ENCODE data around the gene PACS1.
"Not testable (repeated sequence)": the region's sequence is repeated elsewhere in the genome, so short reads cannot be mapped to it uniquely, and the experiment has no call there.

PACS1 gene

DNA sequence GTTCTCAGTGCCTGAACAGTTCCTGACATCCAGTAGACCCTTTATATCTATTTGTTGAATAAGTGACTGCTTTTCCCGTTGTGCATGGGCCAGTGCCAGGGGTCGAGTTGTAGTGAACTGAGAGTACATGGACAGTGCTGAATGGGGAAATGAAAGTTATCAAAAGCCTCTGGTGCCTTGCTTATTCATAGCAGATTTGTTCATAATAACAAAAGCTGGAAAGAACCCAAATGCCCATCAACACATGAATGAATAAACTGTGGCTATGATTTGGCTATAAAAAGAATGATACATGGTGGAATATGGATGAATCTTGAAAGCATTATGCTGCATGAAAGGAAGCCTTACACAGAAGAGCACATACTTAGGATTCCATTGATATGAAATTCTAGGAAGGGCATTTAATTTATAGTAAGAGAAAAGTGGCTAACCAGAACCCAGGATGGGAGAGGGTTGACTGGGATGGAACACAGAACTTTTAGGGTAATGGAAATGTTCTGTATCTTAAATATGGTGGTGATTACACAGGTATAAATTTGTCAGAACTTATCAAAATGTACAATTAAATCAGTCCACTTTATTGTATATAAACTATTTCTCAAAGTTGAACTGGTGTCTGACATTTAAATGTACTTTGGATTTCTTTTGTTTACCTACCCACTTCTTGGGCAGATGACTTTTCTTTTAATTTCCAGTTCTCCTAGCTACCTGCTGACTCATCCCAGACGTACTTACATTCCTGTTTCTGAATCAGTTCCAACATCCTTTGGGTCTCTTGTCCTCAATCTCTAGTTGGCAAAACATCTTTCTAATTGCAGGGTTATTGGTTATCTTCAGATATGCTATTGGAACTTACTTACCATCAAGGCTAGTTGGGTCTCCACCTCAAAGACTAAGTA is 42.8 kb downstream of the PACS1 start:
- no peak for DNase-seq

DNA sequence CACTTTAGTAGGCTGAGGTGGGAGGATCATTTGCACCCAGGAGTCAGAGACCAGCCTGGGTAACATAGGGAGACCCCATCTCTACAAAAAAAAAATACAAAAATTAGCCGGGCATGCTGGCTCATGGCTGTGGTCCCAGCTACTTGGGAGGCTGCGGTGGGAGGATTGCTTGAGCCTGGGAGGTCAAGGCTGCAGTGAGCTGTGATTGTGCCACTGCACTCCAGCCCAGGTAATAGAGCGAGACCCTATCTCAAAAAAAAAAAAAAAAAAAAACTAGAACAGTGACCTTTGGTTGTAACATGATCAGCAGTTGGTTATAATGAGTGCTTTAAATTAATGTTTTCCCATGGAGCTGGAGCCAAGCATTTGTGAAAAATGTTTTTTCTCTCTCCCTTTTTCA is 44.9 kb downstream of the PACS1 start:
- DNase-seq: not testable (repeated sequence)

DNA sequence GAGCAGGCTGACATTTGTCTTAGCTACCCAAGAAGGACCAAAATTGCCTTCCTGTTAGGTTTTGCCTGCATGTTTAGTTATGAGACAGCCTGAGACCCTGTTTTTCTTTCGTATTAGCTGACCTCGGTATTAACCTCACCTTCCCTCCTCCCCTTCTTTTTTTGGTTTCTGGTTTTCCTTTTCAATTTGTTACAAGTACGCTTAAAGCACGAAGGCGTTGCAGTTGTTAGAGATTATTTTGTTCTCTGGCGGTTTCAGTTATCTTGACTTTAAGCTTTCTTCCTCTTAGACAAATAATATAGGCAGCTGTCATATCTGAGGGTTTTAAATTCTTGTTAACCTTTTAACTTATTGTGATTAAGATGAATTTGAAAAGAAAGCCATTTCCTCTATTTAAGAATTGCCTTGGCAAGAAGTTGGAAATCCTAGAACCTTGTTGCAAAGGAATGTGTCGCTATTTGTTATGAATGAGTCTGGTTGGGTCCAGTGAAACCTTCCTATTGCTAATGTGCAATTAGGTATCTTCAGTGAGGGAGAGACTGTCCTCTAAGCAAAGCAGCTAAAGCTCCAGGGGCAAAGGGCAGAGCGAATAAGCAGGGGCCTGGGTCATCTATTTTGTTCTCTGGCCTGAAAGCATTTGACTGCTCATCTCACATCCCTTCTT is 45.7 kb downstream of the PACS1 start:
- no peak for DNase-seq

DNA sequence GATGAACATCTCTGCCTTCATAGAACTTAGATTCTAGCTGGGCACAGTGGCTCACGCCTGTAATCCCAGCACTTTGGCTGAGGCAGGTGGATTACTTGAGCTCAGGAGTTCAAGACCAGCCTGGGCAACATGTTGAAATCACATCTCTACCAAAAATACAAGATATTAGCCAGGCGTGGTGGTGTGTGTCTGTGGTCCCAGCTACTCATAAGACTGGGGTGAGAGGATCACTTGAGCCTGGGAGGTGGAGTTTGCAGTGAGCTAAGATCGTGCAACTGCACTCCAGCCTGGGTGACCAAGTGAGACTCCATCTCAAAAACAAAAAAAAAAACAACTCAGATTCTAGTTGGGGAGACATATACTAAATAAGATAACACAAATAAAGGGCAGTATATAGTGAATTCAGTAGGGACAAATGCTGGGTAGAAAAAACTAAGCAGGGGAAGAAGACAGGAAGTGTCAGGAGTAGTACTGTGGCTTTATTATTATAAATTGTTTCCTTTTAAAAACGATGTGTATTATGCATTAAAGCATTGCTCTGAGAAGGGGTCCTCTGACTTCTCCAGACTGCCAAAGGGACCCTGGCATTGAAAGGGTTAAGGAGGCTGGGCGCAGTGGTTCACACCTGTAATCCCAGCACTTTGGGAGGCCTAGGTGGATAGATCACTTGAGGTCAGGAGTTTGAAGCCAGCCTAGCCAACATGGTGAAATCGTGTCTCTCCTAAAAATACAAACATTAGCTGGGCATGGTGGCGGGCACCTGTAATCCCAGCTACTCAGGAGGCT is 46.7 kb downstream of the PACS1 start:
- no peak for DNase-seq

DNA sequence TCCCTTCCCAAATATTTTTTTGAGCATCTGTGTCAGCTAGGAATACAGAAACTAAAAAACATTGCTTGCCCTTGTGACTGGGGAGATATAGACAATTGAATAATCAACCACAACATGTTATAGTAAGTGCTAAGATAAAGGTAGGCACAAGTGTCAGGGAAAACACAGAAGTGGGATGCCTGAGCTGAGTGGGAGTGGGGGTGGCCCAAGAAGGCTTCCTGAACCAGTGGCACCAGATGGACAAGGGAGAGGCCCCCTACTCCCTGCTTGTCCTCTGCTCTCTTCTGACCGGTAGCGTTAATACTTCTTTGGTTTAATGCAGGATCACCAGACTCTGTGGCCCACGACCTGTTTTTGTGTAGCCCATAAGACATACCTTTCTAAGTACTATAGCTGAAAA is 48.8 kb downstream of the PACS1 start:
- no peak for DNase-seq

DNA sequence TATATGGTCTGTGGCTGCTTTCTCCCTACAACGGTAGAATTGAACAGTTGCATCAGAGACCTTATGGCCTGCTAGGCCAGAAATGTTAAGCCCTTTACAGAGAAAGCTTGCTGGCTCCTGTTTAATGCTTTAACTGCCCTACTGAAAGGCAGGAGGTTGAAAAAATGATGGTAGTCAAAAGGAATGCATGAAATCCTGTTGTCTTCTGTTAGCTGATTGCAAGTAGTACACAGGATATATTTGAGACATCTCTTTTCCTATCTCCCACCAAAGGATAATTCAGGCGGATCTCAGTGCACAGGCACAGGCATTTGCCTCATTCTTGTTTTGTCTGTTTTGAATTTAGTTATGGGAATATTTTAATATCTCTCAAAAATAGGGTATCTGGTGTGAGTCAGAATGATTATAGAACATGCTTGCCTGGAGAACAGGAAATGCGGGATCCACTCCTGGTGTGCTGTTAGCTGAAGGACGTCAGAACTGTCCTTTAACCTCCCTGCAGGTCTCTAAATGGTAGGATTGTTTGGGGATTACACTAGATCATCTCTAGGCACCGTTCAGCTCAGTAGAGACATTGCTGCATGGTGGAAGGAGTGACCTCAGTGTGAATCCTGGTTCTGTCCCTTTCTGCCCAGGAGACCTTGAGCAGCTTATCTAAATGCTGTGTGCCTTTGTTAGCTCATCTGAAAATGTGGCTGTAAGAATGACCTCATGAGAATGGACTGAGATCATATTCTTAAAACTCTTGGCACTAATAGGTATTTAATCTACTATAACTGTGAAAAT is 49.5 kb downstream of the PACS1 start:
- no peak for DNase-seq

DNA sequence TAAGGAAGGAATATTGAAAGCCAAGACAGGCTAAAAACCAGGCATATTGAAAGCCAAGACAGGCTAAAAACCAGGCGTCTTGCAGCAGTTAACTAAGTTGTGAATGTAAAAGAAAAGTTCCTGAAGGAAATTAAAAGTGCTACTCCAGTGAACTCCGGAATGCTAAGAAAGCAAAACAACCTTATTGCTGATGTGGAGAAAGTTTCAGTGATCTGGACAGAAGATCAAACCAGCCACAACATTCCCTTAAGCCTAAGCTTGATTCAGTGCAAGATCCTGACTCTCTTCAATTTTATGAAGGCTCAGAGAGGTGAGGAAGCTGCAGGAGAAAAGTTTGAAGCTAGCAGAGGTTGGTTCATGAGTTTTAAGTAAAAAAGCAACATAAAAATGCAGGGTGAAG is 51.4 kb downstream of the PACS1 start:
- DNase-seq: no peak

DNA sequence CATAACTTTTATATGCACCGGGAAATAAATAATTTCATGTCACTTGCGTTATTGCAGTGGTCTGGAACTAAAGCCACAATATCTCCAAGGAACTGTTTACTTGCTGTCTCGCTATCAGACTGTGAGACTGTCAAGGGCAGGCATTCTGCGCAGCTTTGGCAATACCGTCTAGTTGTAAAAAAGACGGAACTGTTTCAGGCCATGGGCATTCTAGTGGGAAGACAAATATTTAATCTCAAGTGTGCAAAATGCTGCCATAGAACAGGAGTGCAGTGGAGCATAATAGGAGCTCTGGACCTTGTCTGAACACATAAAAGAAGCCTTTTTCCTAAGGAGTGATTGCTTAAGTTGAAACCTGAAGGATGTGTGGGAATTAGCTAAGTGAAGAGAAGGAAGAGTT is 53.8 kb downstream of the PACS1 start:
- DNase-seq: no peak

DNA sequence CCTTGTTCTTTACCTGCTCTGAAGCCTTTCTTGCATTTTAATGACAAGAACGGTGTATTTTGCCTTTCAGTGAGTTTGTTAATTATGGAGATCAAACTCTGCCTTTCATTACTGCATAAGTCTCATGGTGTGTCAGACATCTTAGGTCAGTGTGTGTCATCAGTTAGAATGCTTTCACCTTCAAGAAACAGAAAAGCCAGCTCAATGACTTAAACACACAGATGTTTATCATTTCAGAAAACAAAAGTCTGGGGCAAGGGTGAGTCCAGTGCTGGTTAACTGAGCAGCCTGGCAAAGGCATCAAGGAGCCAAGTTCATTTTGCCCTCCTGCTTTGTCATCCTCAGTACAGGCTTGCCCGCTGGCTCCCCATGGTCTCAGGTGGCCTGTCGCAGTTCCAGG is 54.5 kb downstream of the PACS1 start:
- no peak for DNase-seq

DNA sequence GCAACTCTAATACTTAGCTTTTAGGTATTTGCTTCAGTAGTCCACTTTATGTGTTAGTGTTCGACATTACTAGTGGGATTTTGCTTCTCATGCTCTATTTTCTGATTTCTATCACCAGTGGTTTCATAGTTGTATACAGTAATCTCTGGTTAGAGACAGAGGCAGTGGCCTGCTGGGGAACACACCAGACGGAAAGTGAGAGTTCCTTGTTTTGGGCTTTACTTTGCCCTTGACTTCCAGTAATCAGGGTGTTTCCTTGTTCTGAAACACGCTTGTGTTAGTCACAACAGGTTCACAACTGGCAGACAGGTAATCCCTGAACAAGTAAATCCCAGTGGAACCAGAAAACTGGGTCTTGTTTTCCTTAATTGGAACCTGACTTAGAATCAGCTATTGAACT is 56.0 kb downstream of the PACS1 start:
- no peak for DNase-seq

DNA sequence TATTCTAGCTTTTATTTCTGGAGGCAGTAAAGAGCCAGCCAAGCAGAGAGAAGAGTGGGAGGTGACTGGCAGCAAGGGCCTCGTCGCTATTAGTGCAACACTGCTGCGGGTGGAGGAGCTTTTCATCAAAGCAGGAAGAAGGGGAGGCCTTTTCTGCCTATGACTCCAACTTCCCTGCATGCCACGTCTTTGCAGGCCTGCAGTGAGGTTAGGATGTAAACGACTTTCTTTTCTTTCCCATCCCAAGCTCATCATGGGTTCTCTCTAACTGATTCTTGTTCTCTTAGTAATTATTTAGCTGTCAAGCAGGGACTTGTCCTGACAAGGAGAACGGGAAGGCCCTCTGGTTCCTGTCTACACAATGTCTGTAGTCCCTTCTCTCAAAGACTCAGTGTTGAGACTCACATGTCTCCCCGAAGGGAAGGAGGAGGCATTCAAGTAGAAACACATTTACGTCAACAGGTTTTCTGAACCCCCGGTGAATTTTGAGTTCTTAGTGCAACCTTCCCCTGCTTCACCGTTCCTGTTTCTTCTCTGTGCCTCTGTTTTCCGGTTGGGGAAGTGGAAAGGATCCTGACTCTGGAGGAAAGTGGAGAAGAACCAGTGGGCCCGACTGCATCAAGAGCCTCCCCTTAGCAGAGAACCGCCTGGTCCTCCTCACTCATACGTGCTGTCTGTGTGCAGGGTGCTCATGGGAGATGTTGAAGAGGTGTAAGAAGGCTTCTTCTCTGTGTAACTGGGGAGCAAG is 56.9 kb downstream of the PACS1 start:
- no peak for DNase-seq

DNA sequence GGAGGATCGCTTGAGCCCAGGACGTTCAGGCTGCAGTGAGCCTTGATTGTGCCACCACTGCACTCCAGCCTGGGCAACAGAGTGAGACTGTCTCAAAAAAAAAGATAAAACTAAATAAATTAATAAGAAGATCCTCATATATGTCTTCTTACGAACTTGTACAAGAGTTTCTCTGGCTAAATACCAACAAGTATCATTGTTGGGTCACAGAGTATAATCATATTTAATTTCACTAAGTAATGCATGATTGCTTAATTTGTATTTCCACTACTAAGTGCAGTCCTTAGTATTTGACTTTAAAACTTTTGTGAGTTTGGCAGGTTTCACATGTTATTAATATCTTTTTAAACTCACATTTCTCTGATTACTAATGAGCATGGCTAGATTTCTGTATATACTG is 60.9 kb downstream of the PACS1 start:
- DNase-seq: no peak

DNA sequence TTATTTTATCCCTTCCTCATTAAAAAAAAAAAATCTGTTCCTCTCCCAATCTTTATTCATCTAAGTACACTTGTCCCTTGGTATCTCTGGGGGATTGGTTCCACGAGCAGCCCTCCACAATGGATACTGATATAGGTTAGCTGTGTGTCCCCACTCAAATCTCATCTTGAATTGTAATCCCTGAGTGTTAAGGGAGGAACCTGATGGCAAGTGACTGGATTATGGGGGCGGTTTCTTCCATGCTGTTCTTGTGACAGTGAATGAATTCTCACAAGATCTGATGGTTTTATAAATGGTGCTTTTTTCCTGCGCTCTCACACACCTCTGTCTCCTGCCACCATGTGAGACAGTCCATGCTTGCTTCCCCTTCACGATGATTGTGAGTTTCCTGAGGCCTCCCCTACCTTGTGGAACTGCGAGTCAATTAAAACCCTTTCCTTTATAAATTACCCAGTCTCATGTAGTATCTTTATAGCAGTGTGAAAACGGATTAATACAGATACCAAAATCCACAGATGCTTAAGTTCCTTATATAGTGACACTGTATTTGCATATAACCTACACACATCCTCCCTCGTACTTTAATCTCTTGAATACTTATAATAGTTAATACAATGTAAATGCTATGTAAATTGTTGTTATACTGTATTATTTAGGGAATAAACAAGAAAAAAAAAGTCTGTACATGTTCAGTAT is 62.0 kb downstream of the PACS1 start:
- no peak for DNase-seq

DNA sequence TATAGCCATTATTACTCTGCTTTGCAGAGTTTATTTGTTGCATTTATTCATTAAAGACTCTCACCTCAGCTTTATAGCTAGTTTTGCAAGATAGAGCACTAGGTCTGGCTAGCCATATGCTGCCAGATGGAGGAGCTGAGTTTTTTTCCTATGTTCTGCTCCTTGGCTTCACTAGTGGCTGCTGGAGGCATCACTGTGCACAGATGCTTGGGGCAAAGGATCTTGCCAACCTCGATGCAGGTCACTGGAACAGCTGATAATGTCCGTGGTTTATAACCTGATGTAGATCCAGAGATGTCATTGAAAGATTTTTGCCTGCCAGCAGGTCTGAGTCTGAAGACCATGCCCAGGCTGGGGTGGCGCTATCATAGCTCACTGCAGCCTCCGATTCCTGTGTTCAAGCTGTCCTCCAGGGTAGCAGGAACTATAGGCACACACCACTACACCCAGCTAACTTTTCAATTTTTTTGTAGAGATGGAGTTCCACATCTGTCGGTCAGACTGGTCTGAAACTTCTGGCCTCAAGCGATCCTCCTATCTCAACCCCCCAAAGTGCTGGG is 63.2 kb downstream of the PACS1 start:
- no peak for DNase-seq

DNA sequence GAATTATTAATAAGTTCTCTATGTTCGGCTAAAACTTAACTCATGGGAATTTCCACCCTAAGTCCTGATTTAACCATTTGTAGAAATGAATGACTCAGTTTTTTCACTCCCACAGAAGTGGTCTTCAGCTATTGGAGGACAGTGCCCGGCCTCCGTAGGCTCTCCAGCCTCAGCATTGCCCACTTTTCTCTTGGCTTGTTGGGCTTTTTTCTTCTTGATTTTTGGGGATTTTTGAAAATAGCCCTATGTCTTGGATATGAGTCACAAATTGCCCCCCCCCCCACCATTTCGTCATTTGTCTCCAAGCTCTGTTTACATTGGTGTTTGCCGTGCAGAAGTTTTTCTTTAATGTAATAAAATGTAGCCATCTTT is 66.7 kb downstream of the PACS1 start:
- no peak for DNase-seq

DNA sequence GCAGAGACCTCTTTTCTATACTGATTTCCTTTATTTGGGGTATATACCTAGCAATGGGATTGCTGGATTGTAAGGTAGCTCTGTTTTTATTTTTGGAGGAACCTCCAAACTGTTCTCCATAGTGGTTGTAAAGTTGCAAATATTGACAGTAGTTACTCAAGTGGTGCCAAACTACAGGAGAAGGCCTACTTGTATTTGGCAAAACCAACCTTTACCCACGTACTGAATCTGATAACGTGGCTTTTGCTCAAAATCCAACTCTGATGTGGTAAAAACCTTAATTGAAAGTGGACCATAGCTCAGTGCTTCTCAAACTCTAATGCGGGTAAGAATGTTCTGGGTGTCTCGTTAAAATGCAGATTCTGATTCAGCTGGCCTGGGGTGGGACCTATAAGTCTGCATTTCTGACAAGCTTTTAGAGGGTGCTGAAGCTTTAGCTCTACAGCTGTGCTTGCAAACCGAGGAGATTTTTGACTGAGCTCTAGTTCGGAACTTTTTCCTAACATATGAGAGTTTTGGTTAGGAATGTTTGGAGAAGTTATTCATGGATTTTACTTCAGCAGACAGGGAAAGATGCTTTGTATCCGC is 69.8 kb downstream of the PACS1 start:
- no peak for DNase-seq

DNA sequence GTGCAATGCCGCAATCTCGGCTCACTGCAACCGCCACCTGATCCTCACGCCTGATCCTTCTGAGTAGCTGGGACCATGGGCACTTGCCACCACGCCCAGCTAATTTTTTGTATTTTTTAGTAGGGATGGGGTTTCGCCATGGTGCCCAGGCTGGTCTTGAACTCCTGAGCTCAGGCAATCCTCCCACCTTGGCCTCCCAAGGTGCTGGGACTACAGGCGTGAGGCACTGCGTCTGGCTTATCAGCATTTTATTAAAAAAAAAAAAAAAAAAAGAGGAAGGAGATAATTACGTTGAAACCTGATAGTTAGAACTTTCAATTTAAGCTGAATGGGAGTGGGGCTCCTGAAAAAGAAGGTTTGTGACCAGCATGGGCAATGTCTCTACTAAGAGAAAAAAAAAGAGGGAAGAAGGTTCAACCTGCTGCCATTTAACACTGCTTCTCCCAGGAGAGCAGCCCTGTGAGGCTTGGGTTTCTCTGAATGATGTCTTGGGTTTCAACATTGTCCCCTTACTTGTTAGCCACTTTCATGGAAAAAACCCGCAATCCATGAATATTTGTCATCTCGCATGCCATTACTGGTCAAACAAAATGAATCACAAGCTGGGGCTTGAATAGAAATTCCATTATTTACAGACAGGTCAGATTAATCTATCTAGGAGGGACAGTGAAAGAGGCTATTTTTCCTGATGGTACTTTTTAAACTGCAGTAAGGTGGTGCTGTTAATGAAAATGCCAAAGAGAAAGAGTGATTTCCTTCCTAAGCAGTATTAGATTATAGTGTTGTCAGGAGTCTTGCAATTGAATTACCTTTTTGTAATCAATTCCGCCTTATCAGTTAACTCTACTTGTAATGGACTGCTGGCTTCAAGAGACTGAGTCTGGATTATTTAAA is 72.5 kb downstream of the PACS1 start:
- no peak for DNase-seq

DNA sequence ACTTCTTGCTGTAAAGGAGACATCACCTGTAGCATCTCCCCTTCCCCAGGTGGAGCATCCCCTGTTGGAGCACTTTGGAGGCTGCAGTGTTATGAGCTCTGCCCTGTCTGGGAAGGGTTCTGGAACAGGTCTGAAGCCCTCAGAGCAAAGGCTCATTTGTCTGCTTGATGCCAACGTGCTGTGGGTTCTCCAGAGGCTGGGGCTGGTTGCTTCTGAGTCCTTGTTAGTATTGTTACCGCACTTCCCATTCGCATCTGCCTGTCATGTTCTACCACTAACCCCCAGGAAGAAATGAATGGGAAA is 73.1 kb downstream of the PACS1 start:
- DNase-seq: no peak

DNA sequence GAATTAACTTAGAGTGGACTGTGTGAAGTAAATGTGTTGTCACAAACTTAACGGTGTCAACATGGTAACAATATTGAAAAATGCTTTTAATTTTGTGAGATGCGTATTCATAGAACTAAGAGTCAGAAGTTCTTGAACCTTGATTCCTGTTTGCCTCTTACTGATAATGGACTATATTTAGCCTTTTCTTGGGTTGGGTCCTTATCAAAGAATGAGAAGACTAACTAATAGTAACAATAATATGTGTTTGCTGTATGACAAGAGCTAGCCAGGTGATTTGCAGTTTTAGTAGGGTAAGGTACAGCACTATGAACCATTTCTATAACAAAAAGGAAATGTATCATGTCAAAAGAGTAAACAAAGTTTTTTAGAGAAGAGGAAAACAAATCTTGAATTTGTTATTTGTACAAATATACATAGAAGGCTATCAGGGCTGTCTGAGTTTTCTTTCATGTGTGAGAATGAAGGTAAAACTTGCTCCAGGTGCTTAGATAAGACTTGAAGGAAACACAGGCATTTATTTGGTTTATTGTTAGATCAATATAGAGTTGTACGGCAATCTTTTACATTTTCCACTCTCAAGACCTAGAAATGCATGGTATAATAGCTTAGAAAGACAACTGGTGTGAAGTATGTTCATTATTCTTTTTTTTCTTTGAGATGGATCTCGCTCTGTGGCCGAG is 74.1 kb downstream of the PACS1 start:
- DNase-seq: no peak

Measured in SHP77 treated with DMSO at 0.1 percent for 48 hours (cell line).